HK-2 (cell line): Measurements from ENCODE around the gene LMOD1.

Source experiments
- DNase-seq: peaks from one replicate; pipeline ENCODE4 v3.0.0-alpha.2; 2018; ENCODE audit not compliant: unreplicated experiment

Gene LMOD1

GRCh38 chr1:201892211-201892610, 54.1 kb downstream of the LMOD1 start:
- DNase-seq = no peak

- DNase-seq = no peak
These were observed 54.8 kb downstream of the LMOD1 start for GRCh38 chr1:201891451-201892045.

DNA sequence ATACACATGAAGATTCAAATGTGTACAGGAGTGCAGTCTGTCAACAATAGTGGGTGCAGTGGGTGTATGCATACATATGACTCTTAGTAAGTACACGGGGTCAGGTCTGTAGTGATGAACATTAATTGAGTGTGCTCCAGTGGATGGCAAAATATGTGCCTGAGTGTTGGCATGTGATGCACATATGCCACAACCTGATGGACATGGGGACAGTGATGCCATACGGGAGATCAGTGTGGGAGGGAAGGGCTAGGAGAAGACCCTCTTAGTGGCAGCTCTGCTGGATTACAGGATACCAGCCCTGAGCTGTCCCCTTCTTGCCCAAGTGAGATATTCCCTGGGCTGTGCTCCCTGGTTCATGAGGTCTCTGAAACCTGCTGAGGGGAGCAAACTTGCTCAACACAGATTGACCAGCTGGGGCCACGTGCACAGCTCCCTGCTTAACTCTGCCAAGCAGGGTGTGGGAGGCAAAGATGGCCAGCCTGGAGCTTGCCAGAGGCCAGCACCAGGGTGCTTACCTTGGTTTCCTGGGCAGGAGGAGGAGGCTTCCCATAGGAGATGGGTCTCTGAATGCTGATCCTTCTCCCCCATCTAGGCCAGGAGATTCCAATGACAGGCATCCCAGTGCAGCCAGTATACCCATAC, 55.4 kb downstream of the LMOD1 start:
- DNase-seq = no peak

DNA sequence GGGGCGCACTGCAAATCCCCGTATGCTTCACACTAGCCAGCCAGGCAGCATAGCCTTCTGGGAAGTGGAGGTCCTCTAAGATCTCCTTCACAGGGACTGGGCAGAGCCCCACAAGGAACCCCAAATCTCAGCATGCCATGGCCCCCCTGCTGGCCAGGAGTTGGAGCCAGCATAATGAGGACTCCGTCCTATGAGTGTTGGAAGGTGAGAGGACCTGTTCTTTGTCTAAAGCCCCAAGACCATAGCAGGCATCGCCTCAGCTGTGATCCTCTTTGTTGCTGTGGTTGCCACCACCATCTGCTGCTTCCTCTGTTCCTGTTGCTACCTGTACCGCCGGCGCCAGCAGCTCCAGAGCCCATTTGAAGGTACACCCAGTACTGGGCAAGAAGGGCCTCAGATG, 56.1 kb downstream of the LMOD1 start:
- DNase-seq = no peak

- DNase-seq = no peak
These were observed 57.0 kb downstream of the LMOD1 start for GRCh38 chr1:201889090-201889968.

DNA sequence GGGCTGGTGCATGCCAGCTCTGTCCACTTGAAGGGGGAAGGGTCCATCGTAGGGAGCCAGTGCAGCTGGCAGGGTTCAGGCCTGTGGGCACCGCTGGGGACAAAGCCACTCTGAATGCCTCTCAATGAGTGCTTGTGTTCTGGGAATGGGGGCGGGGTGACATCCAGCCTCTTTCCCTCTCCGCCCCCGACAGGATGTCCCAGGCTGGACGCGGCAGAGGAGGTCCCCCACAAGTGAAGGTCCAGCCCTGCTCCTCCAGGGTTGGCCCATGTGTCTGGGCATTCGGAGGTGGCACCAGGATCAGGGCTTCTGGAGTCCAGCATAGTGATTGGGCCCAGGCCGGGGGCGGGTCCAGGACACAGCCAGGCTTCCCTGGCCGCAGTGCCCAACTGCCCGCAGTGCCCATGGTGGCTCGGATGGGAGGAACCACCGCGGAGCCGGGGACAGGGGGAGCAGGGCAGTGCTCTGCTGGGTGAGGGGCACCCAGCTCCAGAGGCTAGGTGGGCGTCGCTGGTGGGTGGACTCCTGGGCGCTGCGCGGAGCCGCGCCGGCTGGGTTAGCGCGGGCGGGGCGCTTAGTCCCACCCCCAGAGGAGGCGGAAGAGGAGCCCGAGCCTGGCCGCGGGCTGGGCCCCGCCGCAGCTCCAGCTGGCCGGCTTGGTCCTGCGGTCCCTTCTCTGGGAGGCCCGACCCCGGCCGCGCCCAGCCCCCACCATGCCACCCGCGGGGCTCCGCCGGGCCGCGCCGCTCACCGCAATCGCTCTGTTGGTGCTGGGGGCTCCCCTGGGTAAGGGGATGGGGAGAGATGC, 57.9 kb downstream of the LMOD1 start, which contains the start of gene SHISA4:
TSS of gene SHISA4 (plus strand) at position 617 of the 808 bp plus-strand sequence. CDS start at position 714, 97 bp downstream.
- peak; percentile 91 for DNase-seq

DNA sequence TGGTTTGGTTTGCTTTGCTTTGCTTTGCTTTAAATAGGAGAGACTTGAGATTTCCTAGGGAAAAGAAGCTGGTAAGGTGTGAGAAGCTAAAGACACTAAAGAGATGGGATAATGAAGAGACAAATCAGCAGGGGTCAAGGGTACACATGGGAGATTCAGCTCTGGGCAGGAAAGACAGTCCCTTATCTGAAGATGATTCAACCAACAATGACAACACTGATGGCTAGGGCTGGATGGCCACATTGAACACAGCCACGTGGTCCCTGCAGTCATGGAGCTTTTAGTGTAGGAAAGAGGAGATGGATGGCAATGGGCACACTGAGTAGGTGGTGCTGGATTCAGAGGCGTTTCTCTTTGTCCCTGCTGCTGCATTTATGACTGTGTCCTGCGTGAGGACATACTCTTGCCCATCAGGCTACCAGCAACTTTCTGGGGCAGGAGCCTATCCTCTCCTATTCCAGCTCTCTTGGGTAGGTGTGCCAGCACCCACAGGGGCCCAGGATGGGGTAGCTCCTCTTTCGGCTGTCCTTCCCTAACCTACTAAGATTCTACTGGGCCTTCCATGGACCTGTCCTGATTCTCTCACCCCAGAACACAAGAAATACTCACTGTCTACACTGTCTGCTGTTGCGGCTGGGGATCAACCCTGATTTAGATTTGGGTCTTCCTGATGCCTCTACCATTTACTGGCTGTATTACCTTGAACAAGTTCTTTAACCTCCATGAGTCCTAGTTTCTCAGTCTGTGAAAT, 59.1 kb downstream of the LMOD1 start:
- DNase-seq = no peak

- DNase-seq = no peak
These were observed 60.1 kb downstream of the LMOD1 start for GRCh38 chr1:201886103-201886885.

GRCh38 chr1:201885531-201886075, 60.7 kb downstream of the LMOD1 start:
- DNase-seq = peak; percentile 46

GRCh38 chr1:201884425-201884824, 61.9 kb downstream of the LMOD1 start:
- DNase-seq = no peak

GRCh38 chr1:201883786-201884185, 62.6 kb downstream of the LMOD1 start:
- DNase-seq = no peak

DNA sequence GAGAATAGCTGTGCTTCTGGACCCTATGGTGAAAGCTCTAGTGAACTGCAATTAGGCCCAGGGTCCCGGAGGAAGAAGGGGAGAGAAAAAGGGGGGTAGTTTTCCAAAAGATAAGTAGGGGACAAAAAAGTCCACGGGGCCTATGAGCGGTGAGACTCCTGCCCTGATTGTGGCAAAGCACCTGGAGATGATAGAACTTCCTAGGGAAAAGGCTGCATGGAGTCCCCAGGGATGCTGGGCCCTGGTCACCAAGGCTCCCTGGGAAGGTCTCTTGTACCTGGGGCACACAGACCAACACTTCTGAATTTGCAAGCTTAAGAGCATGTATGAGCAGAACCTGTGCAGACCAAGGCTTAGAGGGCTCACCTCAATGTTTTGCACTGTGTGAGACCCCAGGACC, 63.1 kb downstream of the LMOD1 start:
- DNase-seq = no peak

- DNase-seq = peak; percentile 44
These were observed 63.6 kb downstream of the LMOD1 start for GRCh38 chr1:201882665-201883132.

GRCh38 chr1:201881617-201882016, 64.7 kb downstream of the LMOD1 start:
- DNase-seq = no peak

DNA sequence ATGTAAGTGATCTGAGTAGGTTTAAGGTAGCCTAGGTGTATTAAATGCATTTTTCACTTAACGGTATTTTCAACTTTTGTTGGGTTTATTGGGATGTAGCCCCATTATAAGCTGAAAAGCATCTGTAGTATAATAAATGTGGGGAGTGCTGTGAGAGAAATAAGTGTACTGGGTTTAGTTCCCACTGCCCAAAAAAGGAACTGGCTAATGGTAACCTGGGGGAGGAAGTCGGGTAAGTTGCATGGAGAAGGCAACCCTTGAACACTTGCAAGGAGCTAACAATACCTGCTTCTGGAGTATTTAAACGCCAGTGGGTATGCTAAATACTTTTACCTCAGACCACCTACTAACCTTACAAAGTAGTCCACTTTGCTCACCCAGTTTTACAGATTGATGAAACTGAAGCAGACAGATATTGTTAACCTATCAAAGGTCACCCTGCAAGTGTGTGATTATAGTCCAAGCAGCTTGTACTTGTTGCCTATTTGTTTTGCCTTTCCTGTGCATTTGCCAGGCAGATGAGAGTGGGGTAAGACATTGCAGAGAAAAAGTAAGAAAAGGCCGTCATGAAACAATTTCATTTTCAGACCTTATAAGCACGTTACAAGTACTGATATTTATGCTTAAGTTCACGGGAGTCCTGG, 65.3 kb downstream of the LMOD1 start:
- no peak for DNase-seq

GRCh38 chr1:201877877-201878401, 68.4 kb downstream of the LMOD1 start:
- DNase-seq = no peak

DNA sequence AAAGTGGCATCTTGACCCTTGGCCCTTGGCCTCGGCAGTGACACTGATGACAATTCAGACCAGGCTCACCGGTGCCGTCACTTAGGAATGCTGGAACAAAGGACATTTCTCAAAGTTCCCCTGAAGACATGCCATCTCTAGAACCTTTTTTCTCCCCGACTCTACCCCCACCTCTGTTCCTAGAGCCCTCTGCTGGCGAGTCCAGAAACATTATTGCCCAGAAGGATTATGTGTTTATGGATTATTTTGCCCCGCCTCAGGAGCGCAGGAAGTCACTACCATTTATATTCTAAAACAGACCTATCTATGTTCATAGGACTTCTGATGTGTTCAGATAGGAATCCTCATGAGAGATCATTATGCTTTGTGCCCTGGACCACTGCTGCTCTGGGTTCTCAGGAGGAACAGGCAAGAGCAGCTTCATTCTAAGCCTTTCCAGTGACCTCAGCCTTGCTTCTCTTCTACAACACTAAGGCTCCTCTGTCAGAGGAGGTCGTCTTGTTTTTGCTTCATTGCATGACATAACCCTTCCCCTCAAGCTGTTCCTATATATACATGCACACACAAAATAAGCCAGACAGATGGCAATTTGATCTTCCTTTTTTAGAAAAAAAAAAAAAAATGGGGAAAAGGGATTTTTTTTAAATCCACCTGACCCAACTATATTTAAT, 70.1 kb downstream of the LMOD1 start:
- DNase-seq = no peak

DNA sequence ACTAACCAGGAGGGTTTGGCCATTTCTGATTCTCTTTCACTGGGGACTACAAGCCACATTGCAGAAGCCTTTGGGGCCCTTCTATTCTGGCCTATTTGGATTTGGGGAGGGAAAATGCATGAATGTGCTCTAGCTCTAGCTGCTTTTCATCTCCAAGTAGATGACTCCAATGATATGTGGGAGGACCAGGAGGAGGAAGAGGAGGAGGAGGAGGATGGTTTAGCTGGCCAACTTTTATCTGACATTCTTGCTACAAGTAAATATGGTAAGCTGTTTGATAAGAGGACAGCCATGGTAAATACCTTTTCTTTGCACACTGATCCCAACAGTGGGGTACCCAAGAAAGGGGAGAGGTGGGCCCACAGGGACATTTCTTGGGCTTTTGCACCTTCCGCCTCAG, 71.7 kb downstream of the LMOD1 start:
- no peak for DNase-seq

GRCh38 chr1:201870397-201870796, 76.0 kb downstream of the LMOD1 start:
- no peak for DNase-seq
